HEK293 (cell line): Measurements from ENCODE around the gene PHF23.

ENCODE experiments used
- CTCF ChIA-PET: fragments of 350-600 bp; formaldehyde crosslinking; extraction: SDS; loops from one replicate; lab custom pipeline; 2021; ENCODE audit warnings: antibody characterized with exemption; lab: Yijun Ruan, JAX
- POLR2A ChIA-PET: fragments of 300-600 bp; formaldehyde crosslinking; extraction: SDS; loops from one replicate; lab custom pipeline; 2020; ENCODE audit warnings: antibody characterized with exemption, inconsistent platforms; lab: Yijun Ruan, JAX
- H3K27ac ChIP-seq: fragments of 200-500 bp; sonication (Bioruptor generic); 2 replicates; pipeline ENCODE4 v1.5.1; 2014; ENCODE audit warnings: low read depth, low read length, control low read depth, inconsistent platforms; ENCODE audit errors: extremely low read depth
- H3K36me3 ChIP-seq, 2 experiments: fragments of 200-500 bp in 1 of 2; sonication (Bioruptor generic) in 1 of 2; 1 replicate in 1 of 2; 2 replicates in 1 of 2; pipeline ENCODE4 v1.5.1; 2014 to 2017; ENCODE audit warnings: inconsistent platforms in 2 of 2, low read length in 2 of 2; ENCODE audit not compliant: control insufficient read depth in 2 of 2, insufficient read depth in 1 of 2
- H3K4me1 ChIP-seq: fragments of 200-500 bp; sonication (Bioruptor generic); 2 replicates; pipeline ENCODE4 v1.5.1; 2014; ENCODE audit warnings: mild to moderate bottlenecking, low read length, inconsistent platforms; ENCODE audit not compliant: control insufficient read depth, insufficient read depth
- H3K4me3 ChIP-seq: 2 replicates; pipeline ENCODE4 v1.5.1; 2011; ENCODE audit warnings: low read depth, mild to moderate bottlenecking, control low read depth, low read length, moderate library complexity
- H3K9me3 ChIP-seq: fragments of 200-500 bp; sonication (Bioruptor generic); 2 replicates; pipeline ENCODE4 v1.5.1; 2014; ENCODE audit warnings: low read depth, low read length, inconsistent platforms; ENCODE audit not compliant: control insufficient read depth, insufficient read depth
- EGR2 ChIP-seq: fragments of 450-650 bp; formaldehyde crosslinking; IDR thresholded peaks from 2 replicates; pipeline ENCODE4 v1.5.1; 2016; ENCODE audit warnings: low read depth, missing biosample characterization, missing genetic modification characterization
- GLI2 ChIP-seq: fragments of 450-650 bp; formaldehyde crosslinking; IDR thresholded peaks from 2 replicates; pipeline ENCODE4; 2017; ENCODE audit warnings: missing biosample characterization, missing genetic modification characterization, low read depth, borderline replicate concordance
- HOXC10 ChIP-seq: sonication (generic); formaldehyde crosslinking; IDR thresholded peaks from 2 replicates; pipeline ENCODE4 v1.8.1; 2023; ENCODE audit warnings: mild to moderate bottlenecking, missing genetic modification reagents
- IKZF3 ChIP-seq: fragments of 450-650 bp; IDR thresholded peaks from 2 replicates; pipeline ENCODE4 v1.5.0; 2018; ENCODE audit warnings: missing biosample characterization, mild to moderate bottlenecking, missing genetic modification characterization, moderate library complexity
- KLF7 ChIP-seq: fragments of 450-650 bp; formaldehyde crosslinking; IDR thresholded peaks from 2 replicates; pipeline ENCODE4 v1.5.1; 2016; ENCODE audit warnings: missing biosample characterization, missing genetic modification characterization, borderline replicate concordance
- PBX3 ChIP-seq: sonication (generic); formaldehyde crosslinking; IDR thresholded peaks from 2 replicates; pipeline ENCODE4 v1.8.1; 2022; ENCODE audit warnings: mild to moderate bottlenecking, moderate library complexity, missing genetic modification reagents
- PRDM10 ChIP-seq: fragments of 450-650 bp; formaldehyde crosslinking; IDR thresholded peaks from 2 replicates; pipeline ENCODE4 v1.5.1; 2016; ENCODE audit warnings: missing biosample characterization, missing genetic modification characterization
- SP2 ChIP-seq: fragments of 450-650 bp; formaldehyde crosslinking; IDR thresholded peaks from 2 replicates; pipeline ENCODE4 v1.5.1; 2016; ENCODE audit warnings: missing biosample characterization, missing genetic modification characterization
- ZBTB17 ChIP-seq: fragments of 450-650 bp; formaldehyde crosslinking; IDR thresholded peaks from 2 replicates; pipeline ENCODE4 v1.5.1; 2016; ENCODE audit warnings: missing biosample characterization, missing genetic modification characterization
- ZBTB20 ChIP-seq: fragments of 450-650 bp; formaldehyde crosslinking; IDR thresholded peaks from 2 replicates; pipeline ENCODE4 v1.5.1; 2016; ENCODE audit warnings: missing biosample characterization, missing genetic modification characterization
- ZFHX2 ChIP-seq: fragments of 450-650 bp; formaldehyde crosslinking; conservative IDR thresholded peaks from 2 replicates; pipeline ENCODE4 v1.5.1; 2016; ENCODE audit warnings: missing biosample characterization, missing genetic modification characterization
- ZFP37 ChIP-seq: fragments of 450-650 bp; formaldehyde crosslinking; IDR thresholded peaks from 2 replicates; pipeline ENCODE4 v1.5.1; 2016; ENCODE audit warnings: missing biosample characterization, missing genetic modification characterization
- ZNF18 ChIP-seq: fragments of 450-650 bp; formaldehyde crosslinking; IDR thresholded peaks from 2 replicates; pipeline ENCODE4 v1.5.1; 2016; ENCODE audit warnings: missing biosample characterization, missing genetic modification characterization
- ZNF24 ChIP-seq: fragments of 450-650 bp; formaldehyde crosslinking; IDR thresholded peaks from 2 replicates; pipeline ENCODE4 v1.5.1; 2016; ENCODE audit warnings: missing biosample characterization, missing genetic modification characterization
- ZNF341 ChIP-seq: fragments of 450-650 bp; formaldehyde crosslinking; IDR thresholded peaks from 2 replicates; pipeline ENCODE4; 2016; ENCODE audit warnings: low read depth, missing biosample characterization, missing genetic modification characterization
- ZNF354C ChIP-seq: fragments of 450-650 bp; formaldehyde crosslinking; IDR thresholded peaks from 2 replicates; pipeline ENCODE4 v1.5.1; 2016; ENCODE audit warnings: missing biosample characterization, missing genetic modification characterization, low read depth, borderline replicate concordance
- ZNF37A ChIP-seq: fragments of 450-650 bp; IDR thresholded peaks from 2 replicates; pipeline ENCODE4 v1.5.1; 2018; ENCODE audit warnings: missing biosample characterization, missing genetic modification characterization
- ZNF394 ChIP-seq: fragments of 450-650 bp; formaldehyde crosslinking; IDR thresholded peaks from 2 replicates; pipeline ENCODE4 v1.5.1; 2016; ENCODE audit warnings: missing biosample characterization, missing genetic modification characterization, mild to moderate bottlenecking, moderate library complexity, borderline replicate concordance
- ZNF416 ChIP-seq: fragments of 450-650 bp; formaldehyde crosslinking; IDR thresholded peaks from 2 replicates; pipeline ENCODE4 v1.5.1; 2016; ENCODE audit warnings: missing biosample characterization, missing genetic modification characterization
- ZNF558 ChIP-seq: fragments of 450-650 bp; formaldehyde crosslinking; IDR thresholded peaks from 2 replicates; pipeline ENCODE4 v1.5.1; 2016; ENCODE audit warnings: missing biosample characterization, missing genetic modification characterization
- ZNF600 ChIP-seq: fragments of 450-650 bp; formaldehyde crosslinking; IDR thresholded peaks from 2 replicates; pipeline ENCODE4 v1.5.1; 2016; ENCODE audit warnings: missing biosample characterization, missing genetic modification characterization
- ZNF639 ChIP-seq: fragments of 450-650 bp; formaldehyde crosslinking; IDR thresholded peaks from 2 replicates; pipeline ENCODE4 v1.5.1; 2016; ENCODE audit warnings: missing biosample characterization, missing genetic modification characterization

The PHF23 gene

GRCh38 chr17:7215652-7216180, 23.5 kb downstream of the PHF23 start (continued):
- TF ChIP-seq ZNF341 (tag by site-specific recombination) (no peak), KLF7 (no peak), ZNF639 (no peak), ZNF354C (no peak), ZNF37A (tag by site-specific recombination) (no peak), ZNF18 (tag by site-specific recombination) (peak; percentile 23; the same call in 1 of the 2 replicates), ZFP37 (tag by site-specific recombination) (no peak), ZNF558 (no peak), ZBTB17 (tag by site-specific recombination) (peak; percentile 40; the same call in 1 of the 2 replicates), IKZF3 (tag by site-specific recombination) (peak; percentile 51), GLI2 (tag by site-specific recombination) (no peak), SP2 (tag by site-specific recombination) (peak; percentile 21; the same call in 1 of the 2 replicates)

- Histone ChIP-seq H3K27ac (no peak overlapping the region), H3K36me3 (no peaks in the 10 kb centered on the region), H3K9me3 (no peaks in the 10 kb centered on the region), H3K4me3 (no peak overlapping the region), H3K4me1 (peaks cover 11% of the 10 kb centered on the region)
- TF ChIP-seq EGR2 (tag by site-specific recombination), result peak; percentile 31; the same call in 1 of the 2 replicates
- TF ChIP-seq PRDM10 (tag by site-specific recombination), result no peak; the same call in 1 of the 2 replicates
- peak; percentile 96 for TF ChIP-seq ZBTB20 (tag by site-specific recombination)
- peak; percentile 70; the same call in 1 of the 2 replicates for TF ChIP-seq ZBTB17 (tag by site-specific recombination)
- peak; percentile 44; the same call in 1 of the 2 replicates for TF ChIP-seq ZNF600
- no peak for TF ChIP-seq ZNF341 (tag by site-specific recombination)
- TF ChIP-seq ZNF416, result no peak
- TF ChIP-seq IKZF3 (tag by site-specific recombination), result peak; percentile 7; the same call in 1 of the 2 replicates
- no peak for TF ChIP-seq HOXC10 (CRISPR knock-in tag)
- TF ChIP-seq PBX3, result 0 out of 2 replicates have a peak, but pooled peaks have one; percentile 23
- no peak for TF ChIP-seq ZNF394 (tag by site-specific recombination)
- TF ChIP-seq ZFHX2 (tag by site-specific recombination), result peak; percentile 38
- no peak for TF ChIP-seq ZNF24 (tag by site-specific recombination)
- ChIA-PET CTCF (interaction anchor here (1.2 to 2.3 kb wide), 4 partner anchors 8 to 169 kb away, joined by 7 to 12 read pairs (median 9); no protein-coding TSS in a partner anchor), POLR2A (interaction anchor here (0.8 to 2.7 kb wide), 8 partner anchors 8 to 642 kb away, joined by 3 to 10 read pairs (median 4); partner anchors contain the start of genes DVL2, GABARAP, NAA38 and PHF23)
Measured at GRCh38 chr17:7215136-7215638, 24.1 kb downstream of the PHF23 start.
